GM12872 (cell line): Measurements from ENCODE around the gene CPSF3.

Experiments used
- CTCF ChIP-seq: IDR thresholded peaks from 3 replicates; pipeline ENCODE4 v1.5.1; 2011; ENCODE audit warnings: low read depth, mild to moderate bottlenecking, low read length, moderate library complexity; ENCODE audit not compliant: insufficient read depth

The CPSF3 gene

GRCh38 chr2:9428965-9429577 lies 5.6 kb downstream of the CPSF3 start:
- TF ChIP-seq CTCF: no peak

GRCh38 chr2:9430316-9431293 lies 7.2 kb downstream of the CPSF3 start:
- no peak for TF ChIP-seq CTCF

GRCh38 chr2:9434489-9434888 lies 11.0 kb downstream of the CPSF3 start:
- no peak for TF ChIP-seq CTCF

GRCh38 chr2:9439536-9439935 lies 16.1 kb downstream of the CPSF3 start:
- TF ChIP-seq CTCF: no peak

- no peak for TF ChIP-seq CTCF
Measured at GRCh38 chr2:9440058-9440727, 16.7 kb downstream of the CPSF3 start.

- TF ChIP-seq CTCF: no peak
Measured at GRCh38 chr2:9441556-9441955, 18.1 kb downstream of the CPSF3 start.

- no peak for TF ChIP-seq CTCF
Measured at GRCh38 chr2:9443526-9443925, 20.1 kb downstream of the CPSF3 start.
